Fibroblast of skin of right quadriceps (primary cell): ENCODE measurements around the gene TRIM63.

Source experiments
- DNase-seq: peaks from one replicate; pipeline ENCODE4 v3.0.0-alpha.2; 2013

The TRIM63 gene

GRCh38 chr1:26053718-26054560, 13.5 kb downstream of the TRIM63 start:
- DNase-seq: no peak

- no peak for DNase-seq
Observed at GRCh38 chr1:26050248-26050640, 17.2 kb downstream of the TRIM63 start.

- DNase-seq: no peak
Observed at GRCh38 chr1:26049531-26050247, 17.7 kb downstream of the TRIM63 start.

GRCh38 chr1:26047278-26047874, 20.1 kb downstream of the TRIM63 start:
- no peak for DNase-seq

- no peak for DNase-seq
Observed at GRCh38 chr1:26046246-26047095, 21.0 kb downstream of the TRIM63 start.

- no peak for DNase-seq
Observed at GRCh38 chr1:26045722-26046245, 21.6 kb downstream of the TRIM63 start, which contains the start of gene SLC30A2. TSS of gene SLC30A2 (minus strand) at chr1:26046118. CDS start at chr1:26045896, 222 bp downstream.

- DNase-seq: no peak
Observed at GRCh38 chr1:26044971-26045721, 22.3 kb downstream of the TRIM63 start.

- DNase-seq: no peak
Observed at GRCh38 chr1:26044414-26044813, 23.0 kb downstream of the TRIM63 start.

- no peak for DNase-seq
Observed at GRCh38 chr1:26043765-26044164, 23.7 kb downstream of the TRIM63 start.

- DNase-seq: no peak
Observed at GRCh38 chr1:26041978-26042377, 25.5 kb downstream of the TRIM63 start.

GRCh38 chr1:26041401-26041800, 26.0 kb downstream of the TRIM63 start:
- no peak for DNase-seq

- DNase-seq: no peak
Observed at GRCh38 chr1:26038904-26039303, 28.5 kb downstream of the TRIM63 start.

GRCh38 chr1:26038477-26038876, 29.0 kb downstream of the TRIM63 start:
- no peak for DNase-seq

- no peak for DNase-seq
Observed at GRCh38 chr1:26037904-26038303, 29.5 kb downstream of the TRIM63 start.

GRCh38 chr1:26036756-26037281, 30.6 kb downstream of the TRIM63 start:
- no peak for DNase-seq

GRCh38 chr1:26035959-26036755, 31.3 kb downstream of the TRIM63 start:
- peak; percentile 54 for DNase-seq

GRCh38 chr1:26035203-26035958, 32.0 kb downstream of the TRIM63 start:
- DNase-seq: peak; percentile 90

GRCh38 chr1:26034504-26035202, 32.8 kb downstream of the TRIM63 start:
- no peak for DNase-seq
